NCI-H748 (cell line): ENCODE data around the gene WDR54.
"Not testable (repeated sequence)": the region's sequence is repeated elsewhere in the genome, so short reads cannot be mapped to it uniquely, and the experiment has no call there.

Source experiments
- DNase-seq: peaks from one replicate; lab custom pipeline; 2025; ENCODE audit not compliant: unreplicated experiment; lab: John Stamatoyannopoulos, UW

Gene WDR54

GRCh38 chr2:74401891-74402290 lies 19.6 kb upstream of the WDR54 start:
- no peak for DNase-seq

GRCh38 chr2:74406035-74406434 lies 15.5 kb upstream of the WDR54 start:
- no peak for DNase-seq

GRCh38 chr2:74407682-74408081 lies 13.8 kb upstream of the WDR54 start:
- DNase-seq: no peak

- no peak for DNase-seq
These were observed 8.4 kb upstream of the WDR54 start for GRCh38 chr2:74413001-74413698.

GRCh38 chr2:74414441-74414840 lies 7.1 kb upstream of the WDR54 start:
- DNase-seq: peak; percentile 25

GRCh38 chr2:74414881-74415761 lies 6.4 kb upstream of the WDR54 start:
- peak; percentile 57 for DNase-seq

- DNase-seq: no peak
These were observed 5.7 kb upstream of the WDR54 start for GRCh38 chr2:74415762-74416395.

- no peak for DNase-seq
These were observed 4.8 kb upstream of the WDR54 start for GRCh38 chr2:74416778-74417177.

GRCh38 chr2:74417197-74417596 lies 4.3 kb upstream of the WDR54 start:
- DNase-seq: no peak

GRCh38 chr2:74417763-74418162 lies 3.8 kb upstream of the WDR54 start:
- DNase-seq: no peak

- DNase-seq: no peak
These were observed 3.2 kb upstream of the WDR54 start for GRCh38 chr2:74418312-74418711.

GRCh38 chr2:74419345-74419744 lies 2.2 kb upstream of the WDR54 start:
- DNase-seq: no peak

- no peak for DNase-seq
These were observed 1.5 kb upstream of the WDR54 start for GRCh38 chr2:74420006-74420405.

- not testable (repeated sequence) for DNase-seq
These were observed 957 bp upstream of the WDR54 start for GRCh38 chr2:74420443-74421103.

- DNase-seq: no peak
These were observed 1.9 kb downstream of the WDR54 start for GRCh38 chr2:74423231-74424095.

GRCh38 chr2:74424139-74424992 lies 2.8 kb downstream of the WDR54 start:
- DNase-seq: no peak

GRCh38 chr2:74424995-74425406 lies 3.5 kb downstream of the WDR54 start:
- DNase-seq: no peak

GRCh38 chr2:74425523-74425922 lies 4.0 kb downstream of the WDR54 start:
- DNase-seq: no peak

- no peak for DNase-seq
These were observed 4.7 kb downstream of the WDR54 start for GRCh38 chr2:74426181-74426758.
